SK-N-SH (cell line): Measurements from ENCODE around the gene ABCG1.

Source experiments
- CTCF ChIP-seq: fragments of 200-600 bp; sonication (generic); IDR thresholded peaks from 2 replicates; pipeline ENCODE4 v1.6.1; 2017; ENCODE audit warnings: antibody characterized with exemption, mild to moderate bottlenecking, moderate library complexity
- GABPA ChIP-seq: IDR thresholded peaks from 2 replicates; pipeline ENCODE4 v1.4.0; 2012; ENCODE audit warnings: low read depth, mild to moderate bottlenecking
- PBX3 ChIP-seq: IDR thresholded peaks from 2 replicates; pipeline ENCODE4; 2012
- ZBTB33 ChIP-seq: IDR thresholded peaks from 2 replicates; pipeline ENCODE4 v1.4.0; 2012; ENCODE audit warnings: low read depth, borderline replicate concordance

GRCh38 chr21:42225042-42225441 is 6.1 kb downstream of the ABCG1 start:
- TF ChIP-seq ZBTB33 (no peak), CTCF (no peak), PBX3 (no peak), GABPA (no peak)
